K562 (cell line): Measurements from ENCODE around the gene PPIA. TPM values are rescaled to one million over a fixed set of nuclear protein-coding genes. Genes with fewer than 3 reads are reported as not detected.

Experiments
- CSDE1 ChIP-seq, 2 experiments: fragments of 450-650 bp; IDR thresholded peaks; 2 replicates each; pipeline ENCODE4 v1.6.1; 2016; ENCODE audit warnings: mild to moderate bottlenecking in 1 of 2
- DNMT1 ChIP-seq: fragments of 450-650 bp; IDR thresholded peaks from 2 replicates; pipeline ENCODE4 v1.6.1; 2016; ENCODE audit warnings: antibody characterized with exemption, mild to moderate bottlenecking
- FOXA3 ChIP-seq, 2 experiments: fragments of 450-650 bp in 1 of 2; sonication (generic) in 1 of 2; formaldehyde crosslinking; IDR thresholded peaks in 1 of 2; conservative IDR thresholded peaks in 1 of 2; 2 replicates each; pipeline versions ENCODE4 v1.4.0 to v1.8.0; 2020 to 2022; ENCODE audit warnings: mild to moderate bottlenecking in 2 of 2, missing genetic modification reagents in 1 of 2
- FOXK2 ChIP-seq, 2 experiments: fragments of 450-650 bp; IDR thresholded peaks in 1 of 2; conservative IDR thresholded peaks in 1 of 2; 2 replicates each; pipeline ENCODE4 v1.6.1; 2016; ENCODE audit warnings: low read depth in 2 of 2, mild to moderate bottlenecking in 1 of 2
- NONO ChIP-seq, 2 experiments: fragments of 200-400 bp in 1 of 2; fragments of 450-650 bp in 1 of 2; formaldehyde crosslinking in 1 of 2; IDR thresholded peaks; 2 replicates each; pipeline ENCODE4 v1.6.1; 2017; ENCODE audit warnings: low read depth in 2 of 2, mild to moderate bottlenecking in 2 of 2, moderate library complexity in 2 of 2, low read length in 1 of 2
- POLR2H ChIP-seq: IDR thresholded peaks from 2 replicates; pipeline ENCODE4 v1.6.1; 2016; ENCODE audit warnings: missing genetic modification characterization, low read depth, mild to moderate bottlenecking, control low read depth, missing compliant biosample characterization, moderate library complexity
- PYGO2 ChIP-seq: fragments of 450-650 bp; IDR thresholded peaks from 2 replicates; pipeline ENCODE4 v1.6.1; 2016; ENCODE audit warnings: mild to moderate bottlenecking, missing genetic modification characterization, moderate library complexity, missing compliant biosample characterization
- SMAD1 ChIP-seq: fragments of 150-350 bp; IDR thresholded peaks from 2 replicates; pipeline ENCODE4 v1.6.1; 2014; ENCODE audit warnings: low read length, low read depth; ENCODE audit not compliant: partially characterized antibody
- SOX6 ChIP-seq: fragments of 450-650 bp; IDR thresholded peaks from 2 replicates; pipeline ENCODE4 v1.6.1; 2014; ENCODE audit warnings: mild to moderate bottlenecking
- TEAD4 ChIP-seq, 2 experiments: sonication (generic) in 1 of 2; formaldehyde crosslinking in 1 of 2; IDR thresholded peaks; 2 replicates each; pipeline versions ENCODE4 v1.6.1 to v1.8.0; 2012 to 2022; ENCODE audit warnings: borderline replicate concordance in 1 of 2, inconsistent platforms in 1 of 2, low read length in 1 of 2, mild to moderate bottlenecking in 1 of 2, missing genetic modification reagents in 1 of 2
- ZNF217 ChIP-seq: sonication (generic); formaldehyde crosslinking; IDR thresholded peaks from 2 replicates; pipeline ENCODE4 v1.8.0; 2022; ENCODE audit warnings: mild to moderate bottlenecking, missing genetic modification reagents
- polyA plus RNA-seq, 8 experiments: library from polyadenylated mRNA; depleted of rRNA in 4 of 8; stranded (reverse) in 5 of 8; unstranded in 3 of 8; fragments of >200 nt; fragmentation: Nextera tagmentation in 2 of 8; fragmentation: Illumina TruSeq in 1 of 8; extraction: Ambion mirVana in 2 of 8; extraction: Trizol in 1 of 8; gene quantifications; 2 replicates each; pipeline versions ENCODE4 v1.2.1 to v1.2.3, GENCODE V29; 2011 to 2014; ENCODE audit warnings: inconsistent platforms in 1 of 8, missing spikeins in 1 of 8
- total RNA-seq, 7 experiments: library from RNA; depleted of rRNA in 6 of 7; stranded (reverse); fragments of >200 nt in 6 of 7; fragmentation: Illumina TruSeq in 2 of 7; extraction: Trizol in 2 of 7; gene quantifications; 2 replicates each; pipeline versions ENCODE4 v1.2.1 to v1.2.3, GENCODE V29; 2011 to 2021; ENCODE audit warnings: low replicate concordance in 1 of 7
- TF ChIP-seq, protein P1 (sequence below): fragments of 450-650 bp; IDR thresholded peaks from 2 replicates; pipeline ENCODE4 v1.6.1; 2017; ENCODE audit warnings: antibody characterized with exemption, mild to moderate bottlenecking
- TF ChIP-seq, protein P2 (sequence below): sonication (generic); formaldehyde crosslinking; IDR thresholded peaks from 2 replicates; pipeline ENCODE4 v1.8.0; 2022; ENCODE audit warnings: mild to moderate bottlenecking, low read depth, missing genetic modification reagents
- TF ChIP-seq, protein P3 (sequence below), 2 experiments: fragments of 450-650 bp in 1 of 2; sonication (generic) in 1 of 2; formaldehyde crosslinking in 1 of 2; IDR thresholded peaks in 1 of 2; conservative IDR thresholded peaks in 1 of 2; 2 replicates each; pipeline versions ENCODE4 v1.6.1 to v1.8.1; 2016 to 2023; ENCODE audit warnings: mild to moderate bottlenecking in 2 of 2, moderate library complexity in 2 of 2, inconsistent platforms in 1 of 2, missing genetic modification reagents in 1 of 2

The PPIA gene
- total and polyA plus RNA-seq, 9 of the 15 experiments (the other 6 are each of a cell fraction or from before 2014, with no cell fraction given) = 2,583 to 7,504 (median 3,973) TPM

DNA sequence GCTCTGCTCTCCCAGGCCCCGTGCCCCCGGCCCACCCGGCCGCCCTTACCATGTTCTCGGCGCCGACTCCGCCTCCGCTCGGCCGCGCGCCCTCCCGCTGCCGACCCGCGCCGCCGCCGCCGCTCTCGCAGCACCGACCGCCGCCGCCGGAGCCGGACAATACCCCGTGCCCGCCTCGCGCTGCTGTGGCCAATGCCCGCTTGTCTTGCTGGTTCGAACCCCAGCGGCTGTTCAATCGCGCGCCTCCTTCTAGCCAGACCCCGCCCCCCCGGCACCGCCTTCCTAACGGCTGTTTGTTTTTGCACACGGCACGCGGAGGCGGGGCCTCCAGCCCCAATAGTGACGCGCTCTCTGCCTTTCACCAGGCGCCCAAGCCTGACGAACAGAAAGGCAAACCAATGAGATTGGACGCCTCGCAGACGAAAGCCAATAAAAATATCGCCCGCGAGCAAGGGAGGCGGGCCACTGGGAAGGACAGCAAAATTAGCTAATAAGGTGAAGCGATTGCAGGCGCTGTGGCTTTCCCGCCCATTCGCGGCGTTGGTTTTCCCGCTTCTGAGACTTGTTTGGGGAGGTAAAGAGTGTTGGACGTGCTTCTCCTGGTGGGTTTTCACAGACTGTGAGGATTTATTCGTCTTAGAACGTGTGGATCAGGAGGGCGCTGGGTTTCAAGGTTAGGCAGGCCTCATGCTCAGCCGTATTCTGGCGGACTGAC, 51.6 kb downstream of the PPIA start, which contains the start of gene H2AZ2 (continued):
- TF ChIP-seq, protein P1, sequence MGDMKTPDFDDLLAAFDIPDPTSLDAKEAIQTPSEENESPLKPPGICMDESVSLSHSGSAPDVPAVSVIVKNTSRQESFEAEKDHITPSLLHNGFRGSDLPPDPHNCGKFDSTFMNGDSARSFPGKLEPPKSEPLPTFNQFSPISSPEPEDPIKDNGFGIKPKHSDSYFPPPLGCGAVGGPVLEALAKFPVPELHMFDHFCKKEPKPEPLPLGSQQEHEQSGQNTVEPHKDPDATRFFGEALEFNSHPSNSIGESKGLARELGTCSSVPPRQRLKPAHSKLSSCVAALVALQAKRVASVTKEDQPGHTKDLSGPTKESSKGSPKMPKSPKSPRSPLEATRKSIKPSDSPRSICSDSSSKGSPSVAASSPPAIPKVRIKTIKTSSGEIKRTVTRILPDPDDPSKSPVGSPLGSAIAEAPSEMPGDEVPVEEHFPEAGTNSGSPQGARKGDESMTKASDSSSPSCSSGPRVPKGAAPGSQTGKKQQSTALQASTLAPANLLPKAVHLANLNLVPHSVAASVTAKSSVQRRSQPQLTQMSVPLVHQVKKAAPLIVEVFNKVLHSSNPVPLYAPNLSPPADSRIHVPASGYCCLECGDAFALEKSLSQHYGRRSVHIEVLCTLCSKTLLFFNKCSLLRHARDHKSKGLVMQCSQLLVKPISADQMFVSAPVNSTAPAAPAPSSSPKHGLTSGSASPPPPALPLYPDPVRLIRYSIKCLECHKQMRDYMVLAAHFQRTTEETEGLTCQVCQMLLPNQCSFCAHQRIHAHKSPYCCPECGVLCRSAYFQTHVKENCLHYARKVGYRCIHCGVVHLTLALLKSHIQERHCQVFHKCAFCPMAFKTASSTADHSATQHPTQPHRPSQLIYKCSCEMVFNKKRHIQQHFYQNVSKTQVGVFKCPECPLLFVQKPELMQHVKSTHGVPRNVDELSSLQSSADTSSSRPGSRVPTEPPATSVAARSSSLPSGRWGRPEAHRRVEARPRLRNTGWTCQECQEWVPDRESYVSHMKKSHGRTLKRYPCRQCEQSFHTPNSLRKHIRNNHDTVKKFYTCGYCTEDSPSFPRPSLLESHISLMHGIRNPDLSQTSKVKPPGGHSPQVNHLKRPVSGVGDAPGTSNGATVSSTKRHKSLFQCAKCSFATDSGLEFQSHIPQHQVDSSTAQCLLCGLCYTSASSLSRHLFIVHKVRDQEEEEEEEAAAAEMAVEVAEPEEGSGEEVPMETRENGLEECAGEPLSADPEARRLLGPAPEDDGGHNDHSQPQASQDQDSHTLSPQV = no peak
- TF ChIP-seq, protein P2, sequence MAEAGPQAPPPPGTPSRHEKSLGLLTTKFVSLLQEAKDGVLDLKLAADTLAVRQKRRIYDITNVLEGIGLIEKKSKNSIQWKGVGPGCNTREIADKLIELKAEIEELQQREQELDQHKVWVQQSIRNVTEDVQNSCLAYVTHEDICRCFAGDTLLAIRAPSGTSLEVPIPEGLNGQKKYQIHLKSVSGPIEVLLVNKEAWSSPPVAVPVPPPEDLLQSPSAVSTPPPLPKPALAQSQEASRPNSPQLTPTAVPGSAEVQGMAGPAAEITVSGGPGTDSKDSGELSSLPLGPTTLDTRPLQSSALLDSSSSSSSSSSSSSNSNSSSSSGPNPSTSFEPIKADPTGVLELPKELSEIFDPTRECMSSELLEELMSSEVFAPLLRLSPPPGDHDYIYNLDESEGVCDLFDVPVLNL (CRISPR knock-in tag) = peak; percentile 63
- TF ChIP-seq SOX6 (peak; percentile 7; the same call in 1 of the 2 replicates), NONO (IDR thresholded peaks at IDR 0.05; ENCODE audit: low read depth in 2 of 2, low read length in 1 of 2) (peak in 1 of 2 experiments; percentile 94; a peak in 2 of 4 replicates), CSDE1 (IDR thresholded peaks at IDR 0.05) (peak in 1 of 2 experiments; percentile 84; a peak in 2 of 4 replicates), SMAD1 (peak; percentile 82), FOXA3 (CRISPR knock-in tag; conservative IDR thresholded peaks at IDR 0.05 in 1 of 2, IDR thresholded peaks at IDR 0.05 in 1 of 2) (0 out of 4 replicates have a peak, but pooled peaks of 1 of the 2 experiments have one; percentile 6), TEAD4 (IDR thresholded peaks at IDR 0.05; ENCODE audit: low read length) (no peak; the same call in 1 of the 2 replicates), TEAD4 (CRISPR knock-in tag; IDR thresholded peaks at IDR 0.05; ENCODE audit: borderline replicate concordance) (no peak), PYGO2 (tag) (no peak), POLR2H (tag) (peak; percentile 96), FOXK2 (conservative IDR thresholded peaks at IDR 0.05 in 1 of 2, IDR thresholded peaks at IDR 0.05 in 1 of 2; ENCODE audit: low read depth in 2 of 2) (peak; percentile 62 to 74; a peak in 3 of 4 replicates), DNMT1 (no peak), ZNF217 (no peak)
- TF ChIP-seq, protein P3, sequence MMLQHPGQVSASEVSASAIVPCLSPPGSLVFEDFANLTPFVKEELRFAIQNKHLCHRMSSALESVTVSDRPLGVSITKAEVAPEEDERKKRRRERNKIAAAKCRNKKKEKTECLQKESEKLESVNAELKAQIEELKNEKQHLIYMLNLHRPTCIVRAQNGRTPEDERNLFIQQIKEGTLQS (IDR thresholded peaks at IDR 0.05) = no peak; the same call in 1 of the 2 replicates
- TF ChIP-seq, protein P3 (CRISPR knock-in tag; conservative IDR thresholded peaks at IDR 0.05) = peak; percentile 48; the same call in 1 of the 2 replicates
- TF ChIP-seq, all 486 proteins: peak for 140
